Osteocyte (in vitro differentiated cells): Measurements from ENCODE around the gene GNG5. TPM values are rescaled to one million over a fixed set of nuclear protein-coding genes. Genes with fewer than 3 reads are reported as not detected.
"Not testable (repeated sequence)": the region's sequence is repeated elsewhere in the genome, so short reads cannot be mapped to it uniquely, and the experiment has no call there.

ENCODE experiments used
- DNase-seq: peaks from one replicate; pipeline ENCODE4 v3.0.0; 2021; ENCODE audit warnings: mixed read lengths; ENCODE audit not compliant: unreplicated experiment; ENCODE audit errors: extremely low spot score
- H3K27ac Mint-ChIP-seq: one replicate; pipeline ENCODE4 v1.8.0; 2021; ENCODE audit warnings: mild to moderate bottlenecking, mixed read lengths; ENCODE audit not compliant: unreplicated experiment
- H3K27me3 Mint-ChIP-seq: one replicate; pipeline ENCODE4 v1.8.0; 2021; ENCODE audit warnings: mixed read lengths; ENCODE audit not compliant: unreplicated experiment
- H3K36me3 Mint-ChIP-seq: one replicate; pipeline ENCODE4 v1.8.0; 2021; ENCODE audit warnings: mixed read lengths; ENCODE audit not compliant: unreplicated experiment
- H3K4me1 Mint-ChIP-seq: one replicate; pipeline ENCODE4 v1.8.0; 2021; ENCODE audit warnings: mixed read lengths; ENCODE audit not compliant: unreplicated experiment
- H3K4me3 Mint-ChIP-seq: one replicate; pipeline ENCODE4 v1.8.0; 2021; ENCODE audit warnings: mild to moderate bottlenecking, moderate library complexity, mixed read lengths; ENCODE audit not compliant: unreplicated experiment
- H3K9me3 Mint-ChIP-seq: one replicate; pipeline ENCODE4 v1.8.0; 2021; ENCODE audit warnings: mixed read lengths; ENCODE audit not compliant: unreplicated experiment
- CTCF ChIP-seq: fragments of 200-600 bp; sonication (generic); IDR thresholded peaks from 2 replicates; pipeline ENCODE4 v1.5.0; 2021; ENCODE audit warnings: antibody characterized with exemption, mild to moderate bottlenecking, moderate library complexity
- total RNA-seq: library from RNA; stranded (reverse); gene quantifications from 2 replicates; pipeline ENCODE4 v1.2.1, GENCODE V29; 2021

GNG5 gene
- total RNA-seq, 1 donor from 2014 or later, result 89.3 TPM

- Mint-ChIP-seq H3K4me3 (no peak overlapping the region), H3K27ac (no peak overlapping the region), H3K4me1 (no peaks in the 10 kb centered on the region), H3K27me3 (peaks cover 54% of the 10 kb centered on the region), H3K36me3 (no peaks in the 10 kb centered on the region), H3K9me3 (no peaks in the 10 kb centered on the region)
- no peak for TF ChIP-seq CTCF
- DNase-seq, result no peak
These were observed 53.9 kb downstream of the GNG5 start for GRCh38 chr1:84452436-84452835.

- DNase-seq, result no peak
- Mint-ChIP-seq H3K36me3 (no peaks in the 10 kb centered on the region), H3K4me1 (no peaks in the 10 kb centered on the region), H3K27me3 (peaks cover 54% of the 10 kb centered on the region), H3K9me3 (peaks cover 2% of the 10 kb centered on the region), H3K27ac (no peak overlapping the region), H3K4me3 (no peak overlapping the region)
- no peak for TF ChIP-seq CTCF
These were observed 55.5 kb downstream of the GNG5 start for GRCh38 chr1:84450910-84451309.

- H3K4me1 Mint-ChIP-seq, result not testable (repeated sequence)
These were observed 57.7 kb downstream of the GNG5 start for GRCh38 chr1:84448704-84449103.

More at GRCh38 chr1:84448704-84449103, 57.7 kb downstream of the GNG5 start:
- not testable (repeated sequence) for H3K27ac Mint-ChIP-seq, H3K4me3 Mint-ChIP-seq, H3K36me3 Mint-ChIP-seq, DNase-seq
- Mint-ChIP-seq H3K9me3 (peaks cover 12% of the 10 kb centered on the region), H3K27me3 (peaks cover 54% of the 10 kb centered on the region)

Other genes with a start within 250 kb of the GNG5 start
- 0.81 and 0.99 TPM in 2 replicates for gene SAMD13, start 204.9 kb downstream of the GNG5 start, total RNA-seq
- gene DNASE2B, start 108.1 kb downstream of the GNG5 start, total RNA-seq, result not detected in 2 replicates
- gene RPF1, start 27.3 kb downstream of the GNG5 start, total RNA-seq, result 23.4 and 24.6 TPM in 2 replicates
- 1.7 and 2.3 TPM in 2 replicates for gene SPATA1, start 195 bp downstream of the GNG5 start, total RNA-seq
- gene CTBS, start 67.9 kb upstream of the GNG5 start, total RNA-seq, result 18.3 and 20.2 TPM in 2 replicates
- 6.5 and 7.0 TPM in 2 replicates for gene SSX2IP, start 183.9 kb upstream of the GNG5 start, total RNA-seq